GM19351 (cell line): ENCODE data around the gene FLVCR1.
A peak's percentile ranks its signal among the peaks of the same experiment; 100 is the strongest.
"Not testable (repeated sequence)": the region's sequence is repeated elsewhere in the genome, so short reads cannot be mapped to it uniquely, and the experiment has no call there.

Source experiments
- ATAC-seq: cut with Tn5 transposase; IDR thresholded peaks from one replicate; pipeline ENCODE4 v1.9.1; 2021; ENCODE audit warnings: mild to moderate bottlenecking, moderate library complexity; ENCODE audit not compliant: unreplicated experiment

The FLVCR1 gene

GRCh38 chr1:212914110-212914509 is 56.0 kb downstream of the FLVCR1 start:
- ATAC-seq = not testable (repeated sequence)

- no peak for ATAC-seq
Observed at GRCh38 chr1:212914789-212915188, 56.7 kb downstream of the FLVCR1 start.

GRCh38 chr1:212915245-212916091 is 57.4 kb downstream of the FLVCR1 start:
- no peak for ATAC-seq

GRCh38 chr1:212916481-212917133 is 58.5 kb downstream of the FLVCR1 start:
- ATAC-seq = no peak

GRCh38 chr1:212917134-212917485 is 59.0 kb downstream of the FLVCR1 start:
- ATAC-seq = no peak

- no peak for ATAC-seq
Observed at GRCh38 chr1:212917858-212918257, 59.8 kb downstream of the FLVCR1 start.

- ATAC-seq = no peak
Observed at GRCh38 chr1:212918824-212919223, 60.7 kb downstream of the FLVCR1 start.

- ATAC-seq = no peak
Observed at GRCh38 chr1:212920246-212920645, 62.2 kb downstream of the FLVCR1 start.

GRCh38 chr1:212920896-212921295 is 62.8 kb downstream of the FLVCR1 start:
- ATAC-seq = peak; percentile 58

- no peak for ATAC-seq
Observed at GRCh38 chr1:212922016-212922415, 63.9 kb downstream of the FLVCR1 start.

GRCh38 chr1:212926372-212926771 is 68.3 kb downstream of the FLVCR1 start:
- ATAC-seq = no peak

GRCh38 chr1:212928323-212929291 is 70.5 kb downstream of the FLVCR1 start:
- peak; percentile 62 for ATAC-seq

GRCh38 chr1:212930986-212931678 is 73.1 kb downstream of the FLVCR1 start:
- ATAC-seq = peak; percentile 73

- ATAC-seq = no peak
Observed at GRCh38 chr1:212933815-212934471, 75.9 kb downstream of the FLVCR1 start.

GRCh38 chr1:212935387-212935981 is 77.4 kb downstream of the FLVCR1 start:
- ATAC-seq = no peak

GRCh38 chr1:212937034-212937433 is 79.0 kb downstream of the FLVCR1 start:
- ATAC-seq = no peak

- ATAC-seq = no peak
Observed at GRCh38 chr1:212938846-212939245, 80.8 kb downstream of the FLVCR1 start.

- no peak for ATAC-seq
Observed at GRCh38 chr1:212941452-212941851, 83.4 kb downstream of the FLVCR1 start.

- ATAC-seq = no peak
Observed at GRCh38 chr1:212942679-212943392, 84.8 kb downstream of the FLVCR1 start.
